Measurements from ENCODE around the gene CCL1.

CCL1 gene

DNA sequence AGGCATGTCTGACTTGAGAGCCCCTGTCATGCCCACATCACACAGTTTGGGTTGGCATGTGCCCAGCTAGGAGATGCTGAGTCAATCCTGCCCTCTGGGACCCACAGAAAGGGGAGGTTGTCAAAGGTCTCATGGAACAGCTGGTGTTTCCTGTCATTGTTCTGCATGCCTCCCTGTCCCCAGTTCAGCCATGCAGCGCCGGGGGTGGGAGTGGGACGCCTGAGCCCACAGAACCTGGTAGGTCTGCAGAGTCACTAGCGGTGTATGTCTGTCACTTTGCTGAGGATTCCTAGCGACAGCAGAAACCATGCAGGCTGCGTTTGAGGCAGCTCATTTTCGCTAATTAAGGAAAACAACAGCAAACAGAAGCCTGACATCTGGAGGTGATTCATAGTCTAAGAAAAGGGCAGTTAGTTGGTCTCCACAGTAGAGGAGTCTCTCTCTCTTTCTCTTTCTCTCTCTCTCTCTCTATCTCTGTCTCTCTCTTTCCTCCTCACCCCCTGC lies 19.6 kb upstream of the CCL1 start:
- peak; percentile 64 for DNase-seq

GRCh38 chr17:34379868-34380267 lies 16.8 kb upstream of the CCL1 start:
- no peak for DNase-seq

GRCh38 chr17:34378664-34379101 lies 15.7 kb upstream of the CCL1 start:
- no peak for DNase-seq

GRCh38 chr17:34377078-34377823 lies 14.2 kb upstream of the CCL1 start:
- DNase-seq: no peak

- no peak for DNase-seq
Observed at GRCh38 chr17:34375426-34375997, 12.5 kb upstream of the CCL1 start.

DNA sequence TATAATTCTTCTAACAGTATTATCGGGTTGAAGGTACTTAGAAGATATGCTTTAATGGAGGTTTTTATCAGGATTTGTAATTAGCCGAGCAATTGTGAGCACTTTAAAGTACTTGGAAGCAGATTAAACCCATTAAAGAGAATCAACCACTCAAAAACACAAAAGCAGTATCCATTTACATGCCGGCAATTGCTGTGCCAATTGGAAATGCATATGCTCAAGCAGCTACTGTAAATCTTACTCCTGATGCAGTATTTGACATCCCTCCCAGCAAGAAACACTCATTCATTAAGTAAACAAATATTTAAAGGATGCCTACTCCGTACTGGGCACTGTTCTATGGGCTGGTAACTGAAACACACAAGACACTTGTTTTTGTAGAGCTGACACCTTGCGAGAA lies 11.4 kb upstream of the CCL1 start:
- peak; percentile 6 for DNase-seq

GRCh38 chr17:34371405-34372100 lies 8.5 kb upstream of the CCL1 start:
- DNase-seq: no peak

DNA sequence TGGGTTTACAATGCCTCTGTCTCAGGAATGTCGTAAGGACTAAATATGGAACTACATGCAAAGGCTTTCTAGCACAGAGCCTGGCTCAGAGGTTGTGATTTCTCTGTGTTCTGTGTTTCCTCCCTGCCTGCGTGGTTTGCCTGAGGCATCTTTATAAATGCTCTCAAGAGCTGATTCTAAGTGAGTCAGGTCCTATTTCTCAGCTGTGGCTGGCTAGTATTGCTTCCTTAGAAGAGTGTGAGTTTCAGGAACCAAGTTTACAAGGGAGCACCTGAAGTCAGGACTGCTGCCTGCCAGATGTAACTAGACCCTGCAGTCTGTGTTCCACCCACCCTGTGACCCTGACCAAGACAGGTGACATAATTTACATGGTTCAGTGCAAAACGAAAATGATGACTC lies 8.0 kb upstream of the CCL1 start:
- no peak for DNase-seq

GRCh38 chr17:34370376-34370996 lies 7.5 kb upstream of the CCL1 start:
- no peak for DNase-seq

DNA sequence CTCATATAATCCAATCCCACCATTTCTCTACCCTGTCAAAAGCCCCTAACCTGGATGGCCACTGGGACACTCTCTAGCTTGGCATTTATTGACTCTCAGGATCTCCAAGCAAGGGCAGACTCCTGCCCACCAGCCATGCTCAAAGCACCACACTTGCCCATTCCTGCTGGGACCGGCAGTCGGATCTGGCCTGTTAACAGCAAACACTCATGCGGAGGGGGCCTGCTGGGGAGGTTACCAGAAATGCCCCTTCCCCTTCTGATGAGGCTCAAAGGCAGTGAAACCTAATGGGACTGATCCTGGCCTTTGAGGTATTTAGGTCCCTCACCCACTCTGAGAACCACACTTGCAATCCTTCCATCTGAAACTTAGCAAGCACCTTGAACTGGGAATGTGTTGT lies 6.5 kb upstream of the CCL1 start:
- DNase-seq: no peak

DNA sequence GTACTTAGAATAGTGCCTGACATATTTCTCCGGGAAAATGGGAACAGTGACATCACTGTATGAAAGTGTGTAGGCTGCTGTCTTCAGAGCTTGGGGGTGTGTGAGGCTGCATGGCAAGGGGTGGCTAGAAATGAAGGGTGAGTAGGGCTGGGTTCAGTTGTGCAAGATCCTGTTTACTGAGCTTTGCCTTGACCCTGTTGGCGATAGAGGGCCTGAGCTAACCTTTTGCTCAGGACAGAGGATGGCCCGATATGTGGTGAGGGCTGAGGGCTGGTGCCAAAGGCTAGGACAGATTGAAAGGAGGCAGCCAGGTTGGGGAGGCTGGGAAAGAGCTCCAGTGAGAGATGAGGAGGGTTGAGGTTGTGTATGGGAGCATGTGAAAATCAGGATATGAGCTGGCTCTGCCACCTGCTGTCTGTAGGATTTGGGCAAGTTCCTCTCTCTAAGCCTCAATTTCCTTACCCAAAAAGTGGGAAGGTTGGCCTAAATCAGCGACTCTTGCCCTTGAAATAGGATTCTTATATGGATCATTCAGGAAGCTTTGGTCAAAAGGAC lies 6.0 kb upstream of the CCL1 start:
- no peak for DNase-seq

GRCh38 chr17:34368196-34368945 lies 5.3 kb upstream of the CCL1 start:
- DNase-seq: no peak

DNA sequence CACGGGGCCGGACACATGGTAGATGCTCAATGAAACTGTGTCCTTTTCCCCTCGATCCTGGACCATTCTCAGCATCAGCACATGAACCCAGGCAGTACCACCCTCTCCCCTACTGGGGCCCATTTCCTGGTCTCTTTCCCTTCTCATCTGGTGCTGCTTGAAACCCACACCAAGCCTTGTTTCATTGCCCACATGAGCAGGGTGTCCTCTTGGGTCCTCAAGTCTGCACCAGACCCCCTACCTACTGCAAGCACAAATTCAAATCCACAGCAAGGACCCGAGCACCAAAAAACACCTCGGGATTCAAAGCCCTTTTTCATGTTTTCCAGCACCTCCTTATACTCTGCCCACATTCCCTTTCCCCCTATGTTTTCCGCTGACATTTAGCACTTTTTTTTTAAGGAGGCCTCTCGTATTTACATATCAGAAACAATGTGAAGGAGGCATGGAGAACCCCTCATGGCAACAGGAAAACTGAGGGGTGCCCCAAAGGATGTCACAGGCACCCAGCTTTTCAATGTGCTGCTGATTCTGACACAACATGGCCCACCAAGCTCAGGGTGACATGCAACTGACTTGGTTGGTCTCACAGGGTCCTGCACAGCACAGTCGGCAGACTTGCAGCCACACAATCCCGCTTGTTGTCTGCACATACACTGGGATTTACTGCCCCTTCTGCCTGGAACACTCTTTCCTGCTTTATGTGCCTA lies 4.6 kb upstream of the CCL1 start:
- no peak for DNase-seq

GRCh38 chr17:34366529-34367107 lies 3.6 kb upstream of the CCL1 start:
- DNase-seq: no peak

DNA sequence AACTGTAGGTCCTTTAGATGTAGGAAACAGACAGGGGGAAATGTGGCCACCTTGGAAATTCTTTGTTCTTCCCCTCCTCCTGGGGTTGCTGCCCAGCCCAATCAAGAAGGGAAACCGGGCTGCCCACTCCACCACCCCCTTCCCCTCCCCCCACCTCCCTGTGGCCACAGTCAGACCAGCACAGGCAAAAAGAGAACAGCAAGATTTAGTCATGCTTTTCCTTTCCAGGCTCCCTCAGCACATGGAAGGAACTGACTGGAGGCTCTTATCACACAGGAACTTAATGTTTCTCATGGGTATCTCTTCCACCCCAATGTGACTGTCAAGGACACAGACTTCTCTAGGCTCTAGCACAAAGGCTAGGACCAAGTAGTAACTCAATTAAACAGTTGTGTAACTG lies 3.0 kb upstream of the CCL1 start:
- DNase-seq: no peak

GRCh38 chr17:34365340-34365739 lies 2.3 kb upstream of the CCL1 start:
- no peak for DNase-seq

GRCh38 chr17:34364751-34365150 lies 1.7 kb upstream of the CCL1 start:
- no peak for DNase-seq

- DNase-seq: peak; percentile 99
Observed at GRCh38 chr17:34361478-34362061, 1.5 kb downstream of the CCL1 start.

- no peak for DNase-seq
Observed at GRCh38 chr17:34360601-34361270, 2.3 kb downstream of the CCL1 start.

DNA sequence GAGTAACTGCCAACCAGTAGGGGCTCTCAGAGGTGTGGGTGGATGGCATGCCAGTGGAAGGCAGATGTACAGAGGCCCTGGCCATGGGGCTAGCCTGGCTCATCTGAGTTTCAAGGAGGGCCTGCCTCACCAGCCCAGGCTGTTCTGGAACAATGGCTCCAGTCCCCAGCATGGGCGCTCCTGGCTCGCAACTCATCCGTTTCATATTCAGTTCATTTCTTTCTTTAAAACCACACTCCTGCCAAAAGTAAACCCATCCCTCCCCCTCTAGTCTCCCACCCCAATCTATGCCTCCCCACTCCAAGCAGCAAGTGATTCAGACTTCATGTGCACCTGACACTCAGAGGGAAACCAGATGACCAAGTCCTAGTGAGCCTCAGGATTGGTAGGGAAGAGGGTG lies 4.4 kb downstream of the CCL1 start:
- DNase-seq: no peak
